Tibial artery (tissue), 4 donors: ENCODE results near the gene ITLN1.
"Not testable (repeated sequence)": the region's sequence is repeated elsewhere in the genome, so short reads cannot be mapped to it uniquely, and the experiment has no call there.

ENCODE experiments used
- DNase-seq, 2 donors: peaks; one replicate each; pipeline ENCODE4 v3.0.0-alpha.2; 2019
- H3K27ac ChIP-seq, 2 donors: fragments of 200-600 bp; sonication (generic) in 1 of 2; 1 replicate in 1 of 2; 2 replicates in 1 of 2; pipeline ENCODE4 v1.5.1; 2018 to 2019; ENCODE audit warnings: mild to moderate bottlenecking in 1 of 2
- H3K27me3 ChIP-seq, 2 donors: fragments of 200-600 bp; sonication (generic) in 1 of 2; one replicate each; pipeline versions ENCODE4 v1.5.1 to v1.6.0; 2016 to 2019
- H3K36me3 ChIP-seq, 3 donors: fragments of 200-600 bp; sonication (generic) in 2 of 3; one replicate each; pipeline ENCODE4 v1.5.1; 2016 to 2019; ENCODE audit warnings: mild to moderate bottlenecking in 2 of 3
- H3K4me1 ChIP-seq, 4 donors: fragments of 200-600 bp; sonication (generic) in 2 of 4; 1 replicate in 3 of 4; 2 replicates in 1 of 4; pipeline ENCODE4 v1.5.1; 2016 to 2019
- H3K4me3 ChIP-seq, 2 donors: fragments of 200-600 bp; sonication (generic) in 1 of 2; 1 replicate in 1 of 2; 2 replicates in 1 of 2; pipeline ENCODE4 v1.5.1; 2018 to 2019; ENCODE audit warnings: mild to moderate bottlenecking in 2 of 2
- H3K9me3 ChIP-seq, 3 donors: fragments of 200-600 bp; sonication (generic) in 1 of 3; one replicate each; pipeline ENCODE4 v1.5.1; 2016 to 2019
- intact Hi-C: fragments of 100-400 bp; cut with DNase I; formaldehyde crosslinking; loops from one replicate; pipeline ENCODE4 v1.15.0; 2023; ENCODE audit warnings: low total_unique reads
- TF ChIP-seq, protein P1 (sequence below), 2 experiments: fragments of 200-600 bp in 1 of 2; fragments of 450-650 bp in 1 of 2; IDR thresholded peaks; one replicate each; pipeline ENCODE4 v1.5.1; 2017 to 2019; ENCODE audit warnings: antibody characterized with exemption in 2 of 2, mild to moderate bottlenecking in 1 of 2, moderate library complexity in 1 of 2

Gene ITLN1

DNA sequence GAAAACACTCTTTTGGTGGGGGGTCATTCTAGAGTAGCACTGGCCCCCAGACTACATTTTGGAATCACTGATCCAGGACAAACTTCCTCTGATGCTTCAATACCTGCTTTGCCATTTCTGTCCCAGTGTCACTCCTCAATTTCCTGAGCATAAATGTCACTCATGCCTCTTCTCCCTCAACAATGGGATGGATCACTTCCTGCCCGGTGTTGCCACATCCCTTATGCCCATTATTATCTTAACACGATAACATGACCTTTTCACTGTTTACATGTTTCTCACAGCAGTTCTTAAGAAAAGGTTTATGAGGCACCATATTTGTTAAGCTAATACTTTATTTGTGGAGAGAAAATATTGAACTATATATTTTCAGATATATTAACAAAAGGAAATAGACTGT is 3.9 kb upstream of the ITLN1 start:
- no peak for DNase-seq
- Histone ChIP-seq H3K4me3 (no peak overlapping the region), H3K36me3 (no peaks in the 10 kb centered on the region), H3K27ac (no peak overlapping the region), H3K4me1 (no peaks in the 10 kb centered on the region), H3K27me3 (no peaks in the 10 kb centered on the region), H3K9me3 (no peaks in the 10 kb centered on the region)
- TF ChIP-seq, protein P1, sequence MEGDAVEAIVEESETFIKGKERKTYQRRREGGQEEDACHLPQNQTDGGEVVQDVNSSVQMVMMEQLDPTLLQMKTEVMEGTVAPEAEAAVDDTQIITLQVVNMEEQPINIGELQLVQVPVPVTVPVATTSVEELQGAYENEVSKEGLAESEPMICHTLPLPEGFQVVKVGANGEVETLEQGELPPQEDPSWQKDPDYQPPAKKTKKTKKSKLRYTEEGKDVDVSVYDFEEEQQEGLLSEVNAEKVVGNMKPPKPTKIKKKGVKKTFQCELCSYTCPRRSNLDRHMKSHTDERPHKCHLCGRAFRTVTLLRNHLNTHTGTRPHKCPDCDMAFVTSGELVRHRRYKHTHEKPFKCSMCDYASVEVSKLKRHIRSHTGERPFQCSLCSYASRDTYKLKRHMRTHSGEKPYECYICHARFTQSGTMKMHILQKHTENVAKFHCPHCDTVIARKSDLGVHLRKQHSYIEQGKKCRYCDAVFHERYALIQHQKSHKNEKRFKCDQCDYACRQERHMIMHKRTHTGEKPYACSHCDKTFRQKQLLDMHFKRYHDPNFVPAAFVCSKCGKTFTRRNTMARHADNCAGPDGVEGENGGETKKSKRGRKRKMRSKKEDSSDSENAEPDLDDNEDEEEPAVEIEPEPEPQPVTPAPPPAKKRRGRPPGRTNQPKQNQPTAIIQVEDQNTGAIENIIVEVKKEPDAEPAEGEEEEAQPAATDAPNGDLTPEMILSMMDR (IDR thresholded peaks at IDR 0.05), result no peak
- intact Hi-C loops, result no loop called here

DNA sequence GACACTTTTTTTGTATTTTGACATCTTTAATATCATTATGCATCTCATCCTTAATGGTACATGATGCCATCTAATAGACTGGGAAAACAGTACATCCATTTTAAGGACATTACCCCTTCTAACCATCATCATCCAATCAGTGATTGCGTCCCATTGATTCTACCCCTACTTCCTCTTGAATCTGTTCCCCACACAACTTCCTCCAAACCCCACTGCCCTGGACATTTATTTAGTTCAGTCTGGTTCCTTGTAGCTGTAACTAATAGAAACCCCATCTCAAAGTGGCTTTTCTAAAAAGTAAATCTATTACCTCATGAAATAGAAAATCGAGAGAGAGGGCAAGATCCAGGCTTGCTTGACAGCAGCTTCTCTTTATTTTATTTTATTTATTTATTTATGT is 2.1 kb upstream of the ITLN1 start:
- no peaks in the 10 kb centered on the region for H3K4me1 ChIP-seq
- H3K27ac ChIP-seq, result no peak overlapping the region
- intact Hi-C loops, result no loop called here
- no peak overlapping the region for H3K4me3 ChIP-seq
- H3K9me3 ChIP-seq, result no peaks in the 10 kb centered on the region
- H3K27me3 ChIP-seq, result no peaks in the 10 kb centered on the region
- TF ChIP-seq, protein P1 (IDR thresholded peaks at IDR 0.05), result no peak
- DNase-seq, result no peak
- no peaks in the 10 kb centered on the region for H3K36me3 ChIP-seq

DNA sequence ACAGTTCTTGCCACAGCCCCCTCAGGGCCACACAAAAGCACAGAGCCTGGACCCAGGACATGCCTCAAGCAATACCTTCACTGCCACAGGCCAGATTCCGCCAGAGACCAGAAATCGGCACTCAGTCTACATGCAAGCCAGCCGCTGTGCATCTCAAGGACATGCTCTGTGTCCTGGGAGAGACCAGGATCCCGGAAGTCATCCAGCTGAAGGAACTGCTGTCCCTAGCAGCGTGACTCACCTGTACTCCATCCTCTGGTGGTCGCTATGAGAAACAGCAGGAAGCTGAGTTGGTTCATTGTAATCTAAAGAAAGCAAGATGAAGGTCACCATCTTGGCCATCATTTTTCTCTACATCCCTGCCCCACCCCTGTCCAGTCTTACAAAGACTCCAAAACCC is 401 bp downstream of the ITLN1 start:
- Histone ChIP-seq H3K27me3 (no peaks in the 10 kb centered on the region), H3K27ac (no peak overlapping the region), H3K4me1 (no peaks in the 10 kb centered on the region), H3K9me3 (no peaks in the 10 kb centered on the region), H3K36me3 (no peaks in the 10 kb centered on the region), H3K4me3 (no peak overlapping the region)
- DNase-seq, result no peak
- intact Hi-C loops, result no loop called here
- TF ChIP-seq, protein P1 (IDR thresholded peaks at IDR 0.05), result peak; percentile 15 to 16

DNA sequence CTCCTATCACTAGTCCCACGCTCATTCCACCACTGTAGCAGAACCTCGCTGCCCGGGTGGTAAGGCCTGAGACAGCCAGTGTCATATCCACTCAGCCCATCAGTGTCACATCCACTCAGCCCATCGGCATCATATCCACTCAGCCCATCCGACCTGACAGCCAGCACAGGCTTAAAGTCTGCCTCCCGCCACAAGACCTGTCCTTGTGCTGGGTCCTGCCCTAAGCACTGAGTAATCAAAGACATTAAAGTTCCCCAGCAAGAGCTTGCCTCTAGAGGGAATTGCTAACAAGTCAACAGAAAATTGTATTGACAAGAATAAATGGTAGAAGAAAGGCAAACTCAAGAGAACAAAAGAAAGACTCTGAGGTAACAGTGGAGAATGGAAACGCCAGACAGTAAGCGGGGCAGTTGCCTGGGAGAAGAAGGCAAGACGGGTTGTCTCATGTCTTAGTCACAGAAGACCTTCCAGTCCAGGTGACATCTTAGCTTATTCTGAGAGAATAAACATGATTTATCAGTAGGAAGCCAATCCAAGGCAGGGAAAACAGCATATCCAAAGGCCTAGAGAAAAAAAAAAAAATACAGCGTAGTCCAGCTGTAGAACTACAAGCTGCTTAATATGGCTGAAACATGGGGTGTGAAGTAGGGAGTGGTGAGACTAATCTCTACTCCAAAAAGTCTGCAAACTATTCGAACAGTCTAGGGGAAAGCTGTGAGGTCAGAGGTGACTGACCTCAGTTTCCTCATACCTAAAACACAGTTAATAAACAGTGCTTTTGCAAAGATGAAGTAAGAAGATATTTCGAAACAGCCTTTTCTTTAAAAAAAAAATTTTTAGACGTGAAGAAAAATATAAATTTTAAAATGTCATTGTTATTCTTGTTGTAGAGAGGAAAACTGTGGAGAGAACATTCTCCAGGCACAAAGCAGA is 1.1 kb downstream of the ITLN1 start:
- intact Hi-C loops, result no loop called here
- Histone ChIP-seq H3K27ac (no peak overlapping the region), H3K27me3 (no peaks in the 10 kb centered on the region), H3K9me3 (no peaks in the 10 kb centered on the region), H3K36me3 (no peaks in the 10 kb centered on the region), H3K4me1 (no peaks in the 10 kb centered on the region), H3K4me3 (no peak overlapping the region)
- DNase-seq, result no peak
- TF ChIP-seq, protein P1 (IDR thresholded peaks at IDR 0.05), result no peak

DNA sequence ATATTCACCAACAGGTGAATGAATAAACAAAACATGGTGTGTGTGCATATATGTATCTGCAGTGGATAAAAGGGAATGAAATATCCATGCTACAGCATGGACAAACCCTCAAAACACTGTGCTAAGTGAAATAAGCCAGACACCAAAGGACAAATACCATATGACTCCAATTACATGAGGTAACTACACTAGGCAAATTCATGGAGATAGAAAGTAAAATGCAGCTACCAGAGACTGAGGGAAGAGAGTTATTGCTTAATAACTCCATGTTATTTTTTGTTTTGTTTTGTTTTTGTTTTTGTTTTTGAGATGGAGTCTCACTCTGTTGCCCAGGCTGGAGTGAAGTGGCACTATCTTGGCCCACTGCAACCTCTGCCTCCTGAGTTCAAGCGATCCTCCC is 2.4 kb downstream of the ITLN1 start:
- Histone ChIP-seq H3K27me3 (no peaks in the 10 kb centered on the region), H3K36me3 (no peaks in the 10 kb centered on the region), H3K4me1 (no peaks in the 10 kb centered on the region), H3K4me3 (no peak overlapping the region), H3K9me3 (no peaks in the 10 kb centered on the region), H3K27ac (no peak overlapping the region)
- intact Hi-C loops, result no loop called here
- TF ChIP-seq, protein P1 (IDR thresholded peaks at IDR 0.05), result no peak
- no peak for DNase-seq

DNA sequence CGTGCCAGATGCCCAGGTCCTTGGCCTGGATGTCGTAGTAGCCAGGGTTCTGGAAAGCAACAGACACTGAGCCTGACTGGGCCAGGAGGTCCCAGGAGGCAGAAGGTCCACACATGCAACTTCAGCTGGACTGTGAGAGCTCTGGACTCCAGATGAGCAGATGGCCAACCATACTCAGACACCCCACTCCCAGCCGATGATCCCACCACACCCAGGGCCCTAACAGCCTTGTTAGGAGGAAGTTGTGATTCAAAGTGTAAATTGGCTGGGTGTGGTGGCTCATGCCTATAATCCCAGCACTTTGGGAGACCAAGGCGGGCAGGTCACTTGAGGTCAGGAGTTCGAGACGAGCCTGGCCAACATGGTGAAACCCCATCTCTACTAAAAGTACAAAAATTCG is 3.7 kb downstream of the ITLN1 start:
- H3K27me3 ChIP-seq, DNase-seq, H3K27ac ChIP-seq, H3K36me3 ChIP-seq, H3K4me1 ChIP-seq, H3K9me3 ChIP-seq, H3K4me3 ChIP-seq, intact Hi-C loops: not testable (repeated sequence)
